Measurements from ENCODE around the gene RPLP2.
A peak's percentile ranks its signal among the peaks of the same experiment; 100 is the strongest.

RPLP2 gene

GRCh38 chr11:803770-804598 lies 5.8 kb upstream of the RPLP2 start:
- DNase-seq (ENCODE audit: low read depth) = peak; percentile 24

- no peak for DNase-seq (ENCODE audit: low read depth)
Observed at GRCh38 chr11:804599-804964, 5.2 kb upstream of the RPLP2 start.

- DNase-seq (ENCODE audit: low read depth) = no peak
Observed at GRCh38 chr11:808427-809286, 1.1 kb upstream of the RPLP2 start.

GRCh38 chr11:810040-810567 lies 337 bp downstream of the RPLP2 start:
- no peak for DNase-seq (ENCODE audit: low read depth)

GRCh38 chr11:811446-812245 lies 1.9 kb downstream of the RPLP2 start:
- DNase-seq (ENCODE audit: low read depth) = peak; percentile 42

GRCh38 chr11:812390-812789 lies 2.6 kb downstream of the RPLP2 start:
- no peak for DNase-seq (ENCODE audit: low read depth)

- DNase-seq (ENCODE audit: low read depth) = no peak
Observed at GRCh38 chr11:813072-813455, 3.3 kb downstream of the RPLP2 start.

GRCh38 chr11:813456-814096 lies 3.8 kb downstream of the RPLP2 start:
- DNase-seq (ENCODE audit: low read depth) = no peak

- no peak for DNase-seq (ENCODE audit: low read depth)
Observed at GRCh38 chr11:815675-816432, 6.1 kb downstream of the RPLP2 start.

DNA sequence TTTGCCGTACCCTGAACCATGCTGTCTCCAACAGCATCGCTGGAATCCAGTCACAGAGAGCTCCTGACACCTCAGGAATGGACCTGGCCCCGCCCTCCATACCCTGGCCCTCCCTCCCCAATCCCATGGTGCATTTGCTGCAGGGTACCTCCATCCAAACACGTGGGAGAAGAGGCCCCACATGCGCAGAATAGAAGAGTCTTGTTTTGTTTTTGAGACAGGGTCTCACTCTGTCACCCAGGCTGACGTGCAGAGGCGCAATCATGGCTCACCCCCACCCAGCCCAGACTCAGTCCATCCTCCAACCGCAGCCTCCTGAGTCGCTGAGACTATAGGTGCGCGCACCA lies 6.6 kb downstream of the RPLP2 start:
- no peak for DNase-seq (ENCODE audit: low read depth)

DNA sequence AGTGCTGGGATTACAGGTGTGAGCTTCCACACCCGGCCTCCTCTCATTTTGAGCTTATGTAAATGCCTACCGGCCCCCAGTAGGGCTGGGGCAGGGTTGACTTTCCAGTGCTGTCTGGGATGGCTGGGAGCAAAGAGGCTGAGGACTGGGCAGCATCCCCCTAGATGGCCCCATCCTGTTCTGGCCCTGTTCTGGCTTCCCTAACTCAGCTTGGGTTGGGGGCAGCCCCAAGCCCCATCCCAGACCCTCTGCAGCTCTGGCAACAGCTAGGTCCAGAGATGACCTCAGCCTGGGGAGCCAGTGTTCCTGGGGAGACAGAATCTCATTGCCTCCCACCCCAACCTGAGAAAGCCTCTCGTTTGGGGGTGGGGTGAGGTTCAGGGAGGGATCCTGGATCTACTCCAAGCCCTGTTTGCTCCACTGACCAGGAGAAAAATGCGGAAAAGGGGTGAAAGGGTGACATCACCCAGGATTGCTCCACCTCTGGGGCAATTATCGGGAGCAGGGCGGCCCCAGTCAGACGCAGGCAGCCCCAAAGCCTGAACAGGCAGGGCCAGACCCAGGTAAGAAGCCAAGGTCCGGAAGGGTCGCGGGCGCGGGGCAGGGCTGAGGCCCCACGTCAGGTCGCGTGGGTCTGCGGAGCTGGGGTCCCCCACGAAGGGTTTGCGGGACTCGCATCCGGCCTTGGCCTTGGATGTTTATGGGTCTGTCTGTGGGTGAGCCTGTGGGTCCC lies 8.8 kb downstream of the RPLP2 start, which contains the start of gene PNPLA2:
TSS of gene PNPLA2 (plus strand) at position 519 of the 733 bp plus-strand sequence. CDS start 805 bp downstream, outside the sequence.
- DNase-seq (ENCODE audit: low read depth) = peak; percentile 81

GRCh38 chr11:819129-819931 lies 9.6 kb downstream of the RPLP2 start:
- DNase-seq (ENCODE audit: low read depth) = peak; percentile 89

GRCh38 chr11:819943-820649 lies 10.3 kb downstream of the RPLP2 start:
- peak; percentile 83 for DNase-seq (ENCODE audit: low read depth)

GRCh38 chr11:820655-821511 lies 11.1 kb downstream of the RPLP2 start:
- DNase-seq (ENCODE audit: low read depth) = peak; percentile 83

- no peak for DNase-seq (ENCODE audit: low read depth)
Observed at GRCh38 chr11:821512-822371, 12.0 kb downstream of the RPLP2 start.

DNA sequence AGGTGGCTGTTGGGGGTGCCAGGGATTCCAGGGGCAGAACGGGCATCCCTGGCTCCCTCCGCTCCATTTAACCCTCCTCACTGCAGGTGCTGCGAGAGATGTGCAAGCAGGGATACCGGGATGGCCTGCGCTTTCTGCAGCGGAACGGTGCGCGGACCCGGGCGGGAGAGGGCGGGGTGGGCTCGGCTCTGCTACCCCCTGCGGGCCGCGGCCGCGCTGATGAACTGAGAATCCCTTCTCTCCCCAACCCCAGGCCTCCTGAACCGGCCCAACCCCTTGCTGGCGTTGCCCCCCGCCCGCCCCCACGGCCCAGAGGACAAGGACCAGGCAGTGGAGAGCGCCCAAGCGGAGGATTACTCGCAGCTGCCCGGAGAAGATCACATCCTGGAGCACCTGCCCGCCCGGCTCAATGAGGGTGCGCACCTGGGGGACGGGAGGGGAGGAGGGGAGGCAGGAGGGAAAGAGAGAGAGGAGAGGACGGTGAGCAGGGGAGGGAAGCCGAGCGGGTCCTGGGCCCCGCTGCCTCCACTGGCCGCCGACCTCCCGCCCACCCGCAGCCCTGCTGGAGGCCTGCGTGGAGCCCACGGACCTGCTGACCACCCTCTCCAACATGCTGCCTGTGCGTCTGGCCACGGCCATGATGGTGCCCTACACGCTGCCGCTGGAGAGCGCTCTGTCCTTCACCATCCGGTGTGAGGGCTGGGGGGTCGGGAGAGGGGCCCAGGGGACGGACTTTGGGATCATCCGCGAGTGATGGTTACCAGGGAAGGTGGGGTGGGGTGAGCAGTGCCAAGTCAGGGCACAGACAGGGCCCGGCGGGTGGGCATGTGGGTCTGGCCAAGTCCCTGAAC lies 13.9 kb downstream of the RPLP2 start:
- DNase-seq (ENCODE audit: low read depth) = no peak

Measured in EH (cell line).